HG03439 (cell line): ENCODE data around the gene ALLC.
A peak's percentile ranks its signal among the peaks of the same experiment; 100 is the strongest.

Source experiments
- ATAC-seq: cut with Tn5 transposase; IDR thresholded peaks from one replicate; pipeline ENCODE4 v1.9.1; 2021; ENCODE audit warnings: mild to moderate bottlenecking, moderate library complexity; ENCODE audit not compliant: unreplicated experiment

Gene ALLC

DNA sequence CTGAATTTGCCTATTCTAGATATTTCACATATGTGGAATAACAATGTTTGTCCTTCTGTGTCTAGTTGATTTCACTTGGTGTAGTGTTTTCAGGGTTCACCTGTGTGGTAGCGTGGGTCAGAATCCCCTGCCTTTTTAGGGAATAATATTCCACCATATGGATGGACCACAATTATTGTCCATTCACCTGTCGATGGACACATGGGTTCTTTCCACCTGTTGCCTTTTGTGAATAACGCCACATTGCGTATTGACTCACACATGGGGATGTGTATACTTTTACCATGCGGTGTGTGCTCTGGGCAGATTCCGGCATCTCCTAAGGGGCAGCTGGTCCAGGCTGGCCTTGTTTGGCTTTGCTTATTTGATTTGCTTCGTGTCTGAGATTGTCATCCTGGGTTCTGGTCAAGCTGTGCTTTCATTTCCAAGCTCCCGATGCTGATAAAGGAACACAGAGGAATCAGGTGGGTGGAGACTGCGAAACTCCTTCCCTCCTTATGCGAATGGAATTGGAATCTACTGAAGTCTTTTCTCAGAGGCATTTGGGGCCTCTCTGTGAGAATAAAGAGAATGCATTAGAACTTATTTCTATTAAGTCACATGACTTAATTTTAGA is 18.9 kb upstream of the ALLC start:
- no peak for ATAC-seq

GRCh38 chr2:3639653-3640052 is 18.3 kb upstream of the ALLC start:
- ATAC-seq: no peak

GRCh38 chr2:3641181-3641580 is 16.8 kb upstream of the ALLC start:
- ATAC-seq: no peak

GRCh38 chr2:3641841-3642421 is 16.1 kb upstream of the ALLC start:
- ATAC-seq: no peak

DNA sequence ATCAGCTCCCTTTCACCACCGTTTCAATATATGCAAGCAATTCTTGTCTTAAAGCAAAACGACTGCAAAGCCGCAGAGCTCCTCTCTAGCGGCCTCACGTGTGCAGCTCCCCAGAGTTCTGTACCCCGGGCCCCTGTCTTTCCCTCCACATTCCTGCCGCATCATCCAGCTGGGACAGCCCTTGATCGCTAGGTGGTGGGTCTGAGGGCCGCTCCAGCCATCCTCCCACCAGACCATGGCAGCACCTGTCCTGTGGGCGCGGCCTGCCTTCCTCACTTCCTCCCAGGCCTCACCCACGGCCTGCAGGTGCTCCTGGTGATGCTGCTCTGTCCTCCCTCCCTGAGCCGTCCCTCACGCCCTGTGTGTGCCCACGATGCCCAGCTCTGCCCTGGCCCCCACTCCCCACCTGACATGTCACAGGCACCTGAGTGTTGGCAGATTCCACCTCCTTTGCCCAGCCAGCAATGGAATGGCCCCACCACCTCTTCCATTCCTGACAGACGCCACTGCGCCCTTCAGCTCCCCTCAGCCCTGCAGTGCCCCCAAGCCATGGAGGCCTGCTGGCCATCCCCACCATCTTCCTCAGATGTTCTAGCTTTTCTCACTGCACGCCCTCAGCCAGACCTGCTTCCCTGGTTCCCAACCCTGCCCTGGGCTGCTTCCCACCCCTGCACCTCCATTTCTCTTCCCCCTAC is 15.3 kb upstream of the ALLC start:
- ATAC-seq: no peak

DNA sequence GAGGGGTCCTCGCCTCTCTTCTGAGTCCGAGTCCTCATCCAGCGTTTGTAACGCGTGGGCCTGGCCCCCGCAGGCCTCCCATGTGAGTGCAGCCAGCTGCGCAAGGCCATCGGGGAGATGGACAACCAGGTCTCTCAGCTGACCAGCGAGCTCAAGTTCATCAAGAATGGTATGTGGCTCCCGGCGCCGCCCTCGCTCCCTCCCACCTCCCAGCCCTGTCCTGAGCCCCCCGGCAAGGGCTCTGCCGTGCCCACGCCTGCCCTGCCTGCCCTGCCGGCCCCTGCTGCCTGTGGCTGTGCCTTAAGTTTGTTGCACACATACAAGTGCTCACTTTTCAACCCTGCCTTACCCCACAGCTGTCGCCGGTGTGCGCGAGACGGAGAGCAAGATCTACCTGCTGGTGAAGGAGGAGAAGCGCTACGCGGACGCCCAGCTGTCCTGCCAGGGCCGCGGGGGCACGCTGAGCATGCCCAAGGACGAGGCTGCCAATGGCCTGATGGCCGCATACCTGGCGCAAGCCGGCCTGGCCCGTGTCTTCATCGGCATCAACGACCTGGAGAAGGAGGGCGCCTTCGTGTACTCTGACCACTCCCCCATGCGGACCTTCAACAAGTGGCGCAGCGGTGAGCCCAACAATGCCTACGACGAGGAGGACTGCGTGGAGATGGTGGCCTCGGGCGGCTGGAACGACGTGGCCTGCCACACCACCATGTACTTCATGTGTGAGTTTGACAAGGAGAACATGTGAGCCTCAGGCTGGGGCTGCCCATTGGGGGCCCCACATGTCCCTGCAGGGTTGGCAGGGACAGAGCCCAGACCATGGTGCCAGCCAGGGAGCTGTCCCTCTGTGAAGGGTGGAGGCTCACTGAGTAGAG is 14.4 kb upstream of the ALLC start:
- ATAC-seq: no peak

DNA sequence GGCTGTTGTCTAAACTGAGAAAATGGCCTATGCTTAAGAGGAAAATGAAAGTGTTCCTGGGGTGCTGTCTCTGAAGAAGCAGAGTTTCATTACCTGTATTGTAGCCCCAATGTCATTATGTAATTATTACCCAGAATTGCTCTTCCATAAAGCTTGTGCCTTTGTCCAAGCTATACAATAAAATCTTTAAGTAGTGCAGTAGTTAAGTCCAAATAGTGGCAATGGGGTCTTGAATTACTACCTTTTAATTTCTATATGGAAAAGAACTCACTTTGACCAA is 13.8 kb upstream of the ALLC start:
- no peak for ATAC-seq

GRCh38 chr2:3644891-3645605 is 13.0 kb upstream of the ALLC start:
- ATAC-seq: no peak

DNA sequence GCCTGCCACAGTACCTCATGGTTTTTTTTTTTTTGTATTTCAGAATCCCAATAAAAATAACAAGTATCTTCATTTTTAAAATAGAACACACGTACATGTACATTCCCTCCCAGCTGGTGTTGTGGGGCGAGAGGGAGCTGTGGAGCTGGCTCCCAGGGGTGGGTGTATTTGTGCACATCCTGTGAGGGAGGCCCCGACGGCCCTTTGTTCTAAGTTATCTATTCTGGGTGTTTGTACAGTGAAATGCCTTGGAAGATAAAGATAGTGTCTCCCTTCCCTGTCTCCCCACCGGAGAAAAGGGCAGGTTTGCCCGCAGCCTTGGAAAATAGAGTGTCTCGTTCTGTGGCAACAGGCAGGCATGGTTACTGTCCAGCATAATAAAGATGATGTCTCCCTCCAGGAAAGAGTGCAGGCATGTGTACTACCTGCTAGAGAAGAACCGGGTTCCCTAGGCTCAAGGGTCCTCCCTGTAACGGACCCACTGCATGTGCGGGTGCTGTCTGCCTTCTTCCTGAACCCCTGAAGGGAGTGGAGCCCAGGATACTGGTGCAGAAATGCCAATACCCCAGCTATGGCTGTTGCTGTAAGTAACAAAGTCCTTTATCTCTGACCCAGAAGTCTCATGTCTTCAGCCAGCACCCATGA is 12.1 kb upstream of the ALLC start:
- ATAC-seq: no peak

- ATAC-seq: no peak
Observed at GRCh38 chr2:3646446-3646845, 11.6 kb upstream of the ALLC start.

GRCh38 chr2:3647246-3647645 is 10.8 kb upstream of the ALLC start:
- no peak for ATAC-seq

DNA sequence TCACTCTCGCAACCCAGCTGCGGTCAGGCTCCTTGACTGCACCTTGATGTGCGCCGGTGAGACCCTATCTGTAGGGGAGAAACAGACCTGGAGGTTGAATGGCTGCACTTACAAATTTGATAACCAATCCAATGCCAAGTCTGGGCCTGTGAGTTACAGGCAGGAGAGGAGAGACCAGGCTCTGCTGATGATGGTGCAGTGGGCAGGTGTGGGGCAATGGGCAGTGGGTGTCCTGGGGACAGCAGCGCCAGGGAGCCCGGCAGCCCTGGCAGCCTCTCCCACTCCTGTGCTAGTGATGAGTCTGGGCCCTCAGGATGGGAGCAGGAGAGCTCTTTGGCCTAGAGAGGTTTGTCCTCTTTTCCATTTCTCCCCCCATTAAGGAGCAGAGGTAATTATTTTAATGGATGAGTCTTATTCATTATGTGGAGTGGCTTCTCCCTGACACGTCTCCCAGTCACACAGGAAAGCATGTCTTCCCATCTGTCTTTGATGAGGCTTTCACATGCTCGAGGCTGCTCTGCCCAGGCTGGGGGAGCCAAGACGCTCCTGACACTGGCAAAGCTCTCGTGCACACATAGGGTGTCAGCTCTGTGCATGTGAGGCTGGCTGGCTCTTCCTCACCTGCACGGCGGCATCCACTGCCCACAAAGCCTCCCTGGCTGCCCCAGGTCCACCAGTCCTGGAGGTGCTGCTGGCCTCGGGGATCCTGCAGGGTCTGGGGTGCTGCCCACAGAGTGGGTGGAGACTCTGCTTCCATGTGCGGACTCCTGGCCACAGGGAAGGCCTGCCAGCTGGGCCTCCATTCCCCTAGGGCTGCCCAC is 10.0 kb upstream of the ALLC start:
- no peak for ATAC-seq

DNA sequence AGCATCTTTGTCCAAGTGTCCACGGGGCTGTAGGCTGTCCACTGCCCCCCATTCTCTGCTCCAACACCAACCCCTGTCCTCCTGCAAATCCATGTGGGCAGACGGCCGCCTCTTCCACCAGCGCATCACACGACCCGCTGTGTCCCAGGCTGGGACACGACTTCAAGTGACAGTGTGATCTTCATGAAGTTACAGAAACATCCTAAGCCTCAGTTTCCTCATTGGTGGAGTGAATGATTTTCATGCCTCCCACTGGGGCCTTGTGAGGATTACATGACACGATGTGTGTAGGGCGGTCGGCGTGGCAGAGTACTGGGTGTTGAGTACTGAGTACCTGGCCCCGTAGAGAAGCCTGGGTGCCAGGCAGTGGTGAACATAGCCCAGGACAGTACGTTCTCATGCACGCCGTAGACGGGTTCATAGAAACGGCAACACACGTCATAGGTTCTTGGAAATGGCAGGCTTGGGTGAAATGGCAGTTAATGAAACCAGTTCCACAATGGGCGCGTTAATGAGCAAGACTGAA is 9.3 kb upstream of the ALLC start:
- no peak for ATAC-seq

GRCh38 chr2:3649581-3649980 is 8.4 kb upstream of the ALLC start:
- no peak for ATAC-seq

- no peak for ATAC-seq
Observed at GRCh38 chr2:3650140-3650920, 7.7 kb upstream of the ALLC start.

- ATAC-seq: peak; percentile 68
Observed at GRCh38 chr2:3651691-3652648, 6.0 kb upstream of the ALLC start.

DNA sequence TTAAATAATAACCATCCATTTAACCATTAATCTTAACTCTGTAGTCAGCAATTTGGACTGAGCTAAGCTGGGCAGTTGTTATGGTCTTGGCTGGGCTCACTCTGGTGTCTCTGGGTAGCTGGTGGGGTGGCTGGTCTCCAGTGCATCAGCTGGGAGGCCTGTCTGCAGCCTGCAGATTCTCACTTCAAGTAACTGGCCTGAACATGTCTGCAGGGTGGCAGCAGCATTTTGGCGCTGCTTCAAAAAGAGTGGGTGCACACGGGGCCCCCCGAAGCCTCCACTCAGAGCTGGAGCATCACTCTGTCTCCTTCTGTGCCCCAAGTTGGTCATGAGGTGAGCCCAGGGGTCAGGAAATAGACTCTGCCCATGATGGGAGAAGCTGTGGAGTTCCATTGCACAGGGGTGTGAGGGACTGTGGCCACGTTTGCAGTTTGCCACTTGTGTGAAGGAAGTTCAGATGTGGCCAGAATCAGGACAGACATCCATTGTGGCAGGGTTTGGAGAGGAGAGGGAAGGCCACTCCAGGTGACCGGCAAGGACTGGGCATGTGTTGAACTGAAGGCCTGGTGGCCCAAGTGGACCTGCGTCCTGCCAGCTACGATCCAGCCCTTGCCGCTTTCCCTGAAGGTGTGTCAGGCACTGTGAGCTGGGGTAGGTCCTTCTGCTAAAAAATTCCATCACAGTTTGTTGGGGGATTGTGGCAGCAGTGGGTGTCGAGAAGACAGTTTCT is 4.9 kb upstream of the ALLC start:
- no peak for ATAC-seq
